Gastroesophageal sphincter (tissue), 4 donors: Measurements from ENCODE around the gene NRXN3. TPM values are rescaled to one million over a fixed set of nuclear protein-coding genes. Genes with fewer than 3 reads are reported as not detected.

Experiments used
- ATAC-seq: fragments of 150-250 bp; one replicate; pipeline ENCODE4 v1.9.1; 2016; ENCODE audit warnings: mild to moderate bottlenecking, moderate library complexity
- H3K27ac ChIP-seq, 4 donors: fragments of 200-600 bp; sonication (generic) in 3 of 4; 1 replicate in 3 of 4; 2 replicates in 1 of 4; pipeline ENCODE4 v1.5.1; 2016 to 2019
- H3K27me3 ChIP-seq: fragments of 200-600 bp; sonication (generic); one replicate; pipeline ENCODE4 v1.5.1; 2019
- H3K36me3 ChIP-seq, 2 donors: fragments of 200-600 bp; sonication (generic); one replicate each; pipeline ENCODE4 v1.5.1; 2019; ENCODE audit warnings: control low read depth in 1 of 2
- H3K4me1 ChIP-seq, 3 donors: fragments of 200-600 bp; sonication (generic); 1 replicate in 2 of 3; 2 replicates in 1 of 3; pipeline ENCODE4 v1.5.1; 2016 to 2019; ENCODE audit warnings: control low read depth in 2 of 3
- H3K4me3 ChIP-seq, 2 donors: fragments of 200-600 bp; sonication (generic); one replicate each; pipeline ENCODE4 v1.5.1; 2019; ENCODE audit warnings: mild to moderate bottlenecking in 1 of 2, moderate library complexity in 1 of 2
- H3K9me3 ChIP-seq, 3 donors: fragments of 200-600 bp; sonication (generic); one replicate each; pipeline ENCODE4 v1.5.1; 2017 to 2019; ENCODE audit warnings: control low read depth in 2 of 3
- CTCF ChIP-seq, 4 experiments: fragments of 200-600 bp in 2 of 4; fragments of 450-650 bp in 2 of 4; sonication (generic) in 1 of 4; IDR thresholded peaks; one replicate each; pipeline ENCODE4 v1.5.1; 2017 to 2019; ENCODE audit warnings: antibody characterized with exemption in 4 of 4, mild to moderate bottlenecking in 2 of 4, moderate library complexity in 2 of 4
- EP300 ChIP-seq: sonication (generic); formaldehyde crosslinking; IDR thresholded peaks from one replicate; pipeline ENCODE4 v1.6.1; 2017; ENCODE audit warnings: antibody characterized with exemption, mild to moderate bottlenecking
- POLR2A ChIP-seq, 2 donors: fragments of 450-650 bp; IDR thresholded peaks; one replicate each; pipeline ENCODE4 v1.6.1; 2017; ENCODE audit warnings: antibody characterized with exemption in 2 of 2, mild to moderate bottlenecking in 2 of 2, moderate library complexity in 1 of 2
- POLR2AphosphoS5 ChIP-seq: sonication (generic); formaldehyde crosslinking; IDR thresholded peaks from one replicate; pipeline ENCODE4 v1.6.1; 2017; ENCODE audit warnings: antibody characterized with exemption
- WGBS, 2 donors: methylation state at CpG; one replicate each; pipeline ENCODE4 v1.1.5; 2018; ENCODE audit warnings: low coverage in 1 of 2; 5-methylcytosine and 5-hydroxymethylcytosine counted together
- total RNA-seq, 4 donors: library from RNA; depleted of rRNA; stranded (reverse); fragments of >200 nt; gene quantifications; one replicate each; pipeline ENCODE4 v1.1.0, GENCODE V29; 2016

NRXN3 gene
- total RNA-seq, 4 donors from 2014 or later = 74.2 to 192 (median 98.2) TPM

GRCh38 chr14:78610994-78611393 is 440.8 kb downstream of the NRXN3 start:
- 64% methylated on average over 3 of the region's 4 CpGs; no CpG with 5 or more reads in 1 of the 2 donors for WGBS, 2 donors
- TF ChIP-seq POLR2AphosphoS5 = no peak
- no peak for TF ChIP-seq EP300
- no peak for TF ChIP-seq POLR2A (IDR thresholded peaks at IDR 0.05)
- no peak for TF ChIP-seq CTCF (IDR thresholded peaks at IDR 0.05)
- no peak for ATAC-seq

GRCh38 chr14:78611796-78612571 is 441.8 kb downstream of the NRXN3 start:
- WGBS, 2 donors = 60 to 73% methylated on average over 3 of the region's 3 CpGs
- TF ChIP-seq POLR2AphosphoS5 (no peak), POLR2A (IDR thresholded peaks at IDR 0.05) (no peak), EP300 (no peak), CTCF (IDR thresholded peaks at IDR 0.05) (no peak)
- H3K4me1 ChIP-seq = no peaks in the 10 kb centered on the region
- no peak overlapping the region for H3K27ac ChIP-seq
- H3K4me3 ChIP-seq = no peak overlapping the region
- ATAC-seq = no peak
- H3K36me3 ChIP-seq = no peaks in the 10 kb centered on the region
- no peaks in the 10 kb centered on the region for H3K9me3 ChIP-seq
- H3K27me3 ChIP-seq = no peaks in the 10 kb centered on the region

More at GRCh38 chr14:78610994-78611393, 440.8 kb downstream of the NRXN3 start:
- H3K36me3 ChIP-seq = no peaks in the 10 kb centered on the region
- H3K27ac ChIP-seq = no peak overlapping the region
- H3K9me3 ChIP-seq = no peaks in the 10 kb centered on the region
- no peak overlapping the region for H3K4me3 ChIP-seq
- no peaks in the 10 kb centered on the region for H3K27me3 ChIP-seq
- no peaks in the 10 kb centered on the region for H3K4me1 ChIP-seq

- no peak for TF ChIP-seq CTCF (IDR thresholded peaks at IDR 0.05)
- TF ChIP-seq POLR2A (IDR thresholded peaks at IDR 0.05) = no peak
- no peak for TF ChIP-seq POLR2AphosphoS5
- no peak for TF ChIP-seq EP300
- no peak for ATAC-seq
- Histone ChIP-seq H3K27me3 (no peaks in the 10 kb centered on the region), H3K4me3 (no peak overlapping the region), H3K4me1 (no peaks in the 10 kb centered on the region), H3K36me3 (no peaks in the 10 kb centered on the region), H3K27ac (no peak overlapping the region), H3K9me3 (no peaks in the 10 kb centered on the region)
- 11 to 25% methylated on average over 1 of the region's 1 CpG for WGBS, 2 donors
These were observed 442.5 kb downstream of the NRXN3 start for GRCh38 chr14:78612666-78613065.

- Histone ChIP-seq H3K9me3 (no peaks in the 10 kb centered on the region), H3K27me3 (no peaks in the 10 kb centered on the region), H3K27ac (no peak overlapping the region), H3K36me3 (no peaks in the 10 kb centered on the region), H3K4me3 (no peak overlapping the region), H3K4me1 (no peaks in the 10 kb centered on the region)
- WGBS, 2 donors = 100% methylated on average over 1 to 2 of the region's 2 CpGs
- no peak for TF ChIP-seq POLR2AphosphoS5
- no peak for TF ChIP-seq POLR2A (IDR thresholded peaks at IDR 0.05)
- TF ChIP-seq EP300 = no peak
- TF ChIP-seq CTCF (IDR thresholded peaks at IDR 0.05) = no peak
- no peak for ATAC-seq
These were observed 444.4 kb downstream of the NRXN3 start for GRCh38 chr14:78614593-78614992.

- ATAC-seq = no peak
These were observed 447.6 kb downstream of the NRXN3 start for GRCh38 chr14:78617735-78618134.

More at GRCh38 chr14:78617735-78618134, 447.6 kb downstream of the NRXN3 start:
- no peaks in the 10 kb centered on the region for H3K9me3 ChIP-seq
- TF ChIP-seq POLR2A (IDR thresholded peaks at IDR 0.05) (no peak), CTCF (IDR thresholded peaks at IDR 0.05) (no peak), POLR2AphosphoS5 (no peak), EP300 (no peak)
- no peaks in the 10 kb centered on the region for H3K4me1 ChIP-seq
- WGBS, 2 donors = 76 to 79% methylated on average over 4 to 5 of the region's 5 CpGs
- no peak overlapping the region for H3K27ac ChIP-seq
- no peaks in the 10 kb centered on the region for H3K27me3 ChIP-seq
- no peak overlapping the region for H3K4me3 ChIP-seq
- H3K36me3 ChIP-seq = no peaks in the 10 kb centered on the region
